C1 segment of cervical spinal cord (tissue), 14 donors: ENCODE results near the gene PANK3.
"Not testable (repeated sequence)": the region's sequence is repeated elsewhere in the genome, so short reads cannot be mapped to it uniquely, and the experiment has no call there.

ENCODE experiments used
- DNase-seq, 14 donors: peaks; one replicate each; lab custom pipeline; 2025; lab: John Stamatoyannopoulos, UW

Gene PANK3

DNA sequence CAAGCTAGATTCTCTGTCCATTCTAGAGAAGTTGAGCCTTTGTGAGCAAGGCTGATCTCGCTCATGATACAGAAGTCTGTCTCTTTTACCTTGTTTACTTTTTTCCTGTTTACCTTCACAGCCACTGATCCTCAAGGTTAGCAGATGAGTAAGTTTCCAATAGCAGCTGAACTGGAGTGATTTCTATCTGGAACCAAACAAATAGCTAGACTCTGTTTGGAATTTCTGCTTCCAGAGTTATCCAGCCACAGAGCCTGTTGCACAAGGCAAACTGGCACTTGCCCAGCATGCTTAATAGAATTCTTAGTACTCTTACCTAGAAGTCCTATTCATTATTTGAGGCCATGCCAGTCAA is 12.8 kb upstream of the PANK3 start:
- no peak for DNase-seq

DNA sequence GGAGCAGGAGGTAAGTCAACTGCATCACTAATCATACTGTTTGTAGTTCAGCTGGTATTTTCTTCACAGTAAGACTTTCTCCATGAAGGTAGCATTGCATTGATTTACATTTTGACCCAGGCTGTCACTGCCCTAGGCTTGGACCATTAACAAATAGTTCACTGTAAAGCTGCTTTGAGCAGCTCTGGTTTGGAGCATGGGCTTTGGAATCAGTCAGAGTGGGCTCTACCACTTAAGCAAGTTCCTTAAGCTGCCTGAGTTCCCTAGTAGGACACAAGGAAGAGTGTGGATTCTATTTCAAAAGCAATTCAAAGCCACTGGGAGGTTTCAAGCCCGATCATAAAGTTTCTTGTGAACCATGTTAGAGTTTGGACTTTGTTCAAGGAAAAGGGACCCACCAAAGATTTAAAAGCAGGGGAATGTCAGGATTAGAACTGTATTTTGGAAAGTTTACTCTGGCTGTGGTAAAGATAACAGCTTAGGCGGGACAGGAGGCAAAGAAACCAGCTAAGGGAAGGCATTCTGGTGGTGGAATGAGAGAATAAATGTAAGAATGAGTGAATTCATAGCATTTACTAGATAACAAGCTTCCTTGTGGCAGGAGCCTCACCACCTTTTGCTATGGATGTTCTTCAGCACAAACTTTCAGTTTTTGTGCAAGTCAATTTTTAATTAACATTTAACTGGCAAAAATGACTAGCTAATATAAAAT is 12.3 kb upstream of the PANK3 start:
- no peak for DNase-seq

DNA sequence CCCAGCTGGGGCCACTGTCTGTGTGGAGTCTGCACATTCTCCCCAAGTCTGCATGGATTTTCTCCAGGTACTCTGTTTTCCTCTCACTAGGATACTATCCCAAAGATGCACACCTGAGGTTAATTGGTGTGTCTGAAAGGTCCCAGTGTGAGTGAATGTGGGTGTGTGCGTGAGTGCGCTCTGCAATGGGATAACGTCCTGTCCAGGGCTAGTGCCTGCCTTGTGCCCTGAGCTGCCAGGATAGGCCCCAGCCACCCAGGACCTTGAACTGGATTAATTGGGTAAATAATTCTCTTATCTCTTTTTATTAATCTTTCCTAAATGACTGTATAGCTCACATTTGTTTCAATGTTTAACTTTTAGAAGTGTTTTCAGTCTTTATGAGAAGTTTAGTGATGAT is 11.5 kb upstream of the PANK3 start:
- DNase-seq: no peak

DNA sequence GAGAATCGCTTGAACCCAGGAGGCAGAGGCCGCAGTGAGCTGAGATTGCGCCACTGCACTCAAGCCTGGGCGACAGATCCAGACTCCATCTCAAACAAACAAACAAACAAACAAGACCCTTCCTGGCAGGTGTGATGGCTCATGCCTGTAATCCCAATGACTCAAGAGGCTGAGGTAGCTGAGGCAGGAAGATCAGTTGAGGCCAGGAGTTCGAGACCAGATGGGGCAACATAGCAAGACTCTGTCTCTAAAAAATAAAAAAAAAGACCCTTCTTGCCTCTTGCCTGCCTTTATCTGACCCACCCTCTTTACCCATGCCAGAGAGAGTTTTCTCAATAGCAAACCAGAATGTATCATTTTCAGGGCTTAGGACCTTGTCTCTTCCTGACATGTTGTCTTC is 8.8 kb upstream of the PANK3 start:
- DNase-seq: no peak

DNA sequence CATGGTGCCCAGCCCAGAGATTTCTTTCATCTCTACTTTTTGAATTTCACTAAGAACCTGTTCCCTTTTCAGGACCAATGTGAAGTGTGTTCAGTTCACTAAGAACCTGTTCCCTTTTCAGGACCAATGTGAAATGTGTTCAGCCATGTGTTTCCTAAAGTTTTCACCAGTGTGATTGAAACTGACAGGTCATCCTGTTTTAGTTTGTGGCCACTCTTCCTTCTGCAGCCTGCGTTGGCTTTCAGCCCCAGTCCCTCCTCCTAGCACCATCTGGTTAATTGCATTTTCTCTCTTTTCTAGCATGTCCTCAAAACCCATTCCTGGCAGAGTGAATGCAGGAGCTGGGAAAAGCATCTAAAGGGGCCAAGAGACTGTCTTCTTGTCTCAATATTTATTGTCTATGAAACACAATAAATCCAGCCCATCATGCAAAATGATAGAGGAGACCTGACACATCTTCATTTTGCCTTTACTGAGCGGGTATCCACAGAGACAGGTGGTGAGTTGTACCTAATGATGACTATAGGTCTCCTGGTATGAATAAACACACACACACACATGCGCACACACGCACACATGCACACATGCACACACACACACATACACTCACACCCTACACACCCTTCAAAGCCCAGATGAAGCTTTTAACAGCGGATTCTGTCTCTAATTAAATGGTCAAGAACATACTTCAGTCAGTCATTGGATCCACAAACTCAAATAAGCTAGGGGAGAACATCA is 6.1 kb upstream of the PANK3 start:
- peak in 1 of 14 donors; percentile 91 for DNase-seq

DNA sequence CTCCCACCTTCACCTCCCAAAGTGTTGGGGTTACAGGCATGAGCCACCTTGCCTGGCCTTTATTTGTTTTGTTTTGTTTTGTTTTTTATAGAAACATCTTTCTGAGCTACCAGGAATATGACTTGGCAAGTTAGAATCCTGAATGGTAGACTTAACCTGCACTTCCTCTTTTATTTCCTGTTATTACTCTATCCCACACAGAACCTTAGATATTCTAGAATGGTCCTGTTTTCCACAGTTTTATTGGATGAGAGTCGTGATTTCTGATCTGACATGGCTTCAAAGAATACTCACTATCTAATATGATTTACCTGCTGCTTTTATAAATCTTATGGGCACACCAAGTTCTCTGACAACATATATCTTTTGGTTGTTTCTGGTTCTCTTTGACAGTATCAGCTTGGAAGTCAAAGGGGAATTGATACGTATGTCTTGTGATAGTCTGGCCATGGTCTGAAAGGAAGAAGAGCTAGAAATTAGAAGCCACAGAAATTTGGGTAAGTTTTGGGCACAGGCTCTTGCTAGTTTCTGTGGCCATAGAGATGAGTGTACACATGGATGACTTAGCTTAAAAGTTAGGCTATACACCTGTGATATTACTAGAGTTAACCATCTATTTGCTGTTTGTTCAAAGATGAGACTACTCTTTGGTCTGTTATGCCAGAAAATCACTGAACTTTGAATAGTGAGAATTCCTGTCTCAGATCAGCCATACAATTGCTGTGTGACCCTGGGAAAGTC is 4.7 kb upstream of the PANK3 start:
- DNase-seq: no peak

DNA sequence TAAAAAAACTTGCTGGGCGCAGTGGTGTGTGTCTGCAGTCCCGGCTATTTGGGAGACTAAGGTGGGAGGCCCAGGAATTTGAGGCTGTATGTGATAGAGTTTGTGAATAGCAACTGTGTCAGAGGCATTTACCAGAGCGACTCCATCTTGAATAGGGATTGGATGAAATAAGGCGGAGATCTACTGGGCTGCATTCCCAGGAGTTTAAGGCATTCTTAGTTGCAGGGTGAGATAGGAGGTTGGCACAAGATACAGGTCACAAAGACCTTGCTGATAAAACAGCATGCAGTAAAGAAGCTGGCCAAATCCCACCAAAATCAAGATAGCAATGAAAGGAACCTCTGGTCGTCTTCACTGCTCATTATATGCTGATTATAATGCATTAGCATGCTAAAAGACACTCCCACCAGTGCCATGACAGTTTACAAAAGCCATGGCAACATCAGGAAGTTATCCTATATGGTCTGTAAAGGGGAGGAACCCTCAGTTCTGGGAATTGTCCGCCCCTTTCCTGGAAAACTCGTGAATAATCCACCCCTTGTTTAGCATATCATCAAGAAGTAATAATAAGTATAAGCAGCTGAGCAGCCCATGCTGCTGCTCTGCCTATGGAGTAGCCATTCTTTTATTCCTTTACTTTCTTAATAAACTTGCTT is 1.8 kb upstream of the PANK3 start:
- DNase-seq: not testable (repeated sequence)

DNA sequence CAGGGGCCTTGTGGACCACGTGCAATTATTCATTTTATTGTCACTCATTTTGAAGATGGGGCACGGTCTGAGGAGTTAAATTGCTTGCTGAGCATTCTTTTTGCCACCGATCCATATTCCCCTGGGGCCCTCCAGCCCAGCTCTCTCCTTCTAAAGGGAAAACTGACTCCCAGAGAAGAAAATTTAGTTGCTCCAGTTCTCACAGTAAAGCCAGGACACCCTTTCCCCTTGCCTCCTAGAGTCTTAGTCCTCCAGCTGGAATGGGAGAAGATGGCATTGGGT is 1.0 kb upstream of the PANK3 start:
- peak in 4 of 14 donors; percentile 4 to 44 (median 30) for DNase-seq

DNA sequence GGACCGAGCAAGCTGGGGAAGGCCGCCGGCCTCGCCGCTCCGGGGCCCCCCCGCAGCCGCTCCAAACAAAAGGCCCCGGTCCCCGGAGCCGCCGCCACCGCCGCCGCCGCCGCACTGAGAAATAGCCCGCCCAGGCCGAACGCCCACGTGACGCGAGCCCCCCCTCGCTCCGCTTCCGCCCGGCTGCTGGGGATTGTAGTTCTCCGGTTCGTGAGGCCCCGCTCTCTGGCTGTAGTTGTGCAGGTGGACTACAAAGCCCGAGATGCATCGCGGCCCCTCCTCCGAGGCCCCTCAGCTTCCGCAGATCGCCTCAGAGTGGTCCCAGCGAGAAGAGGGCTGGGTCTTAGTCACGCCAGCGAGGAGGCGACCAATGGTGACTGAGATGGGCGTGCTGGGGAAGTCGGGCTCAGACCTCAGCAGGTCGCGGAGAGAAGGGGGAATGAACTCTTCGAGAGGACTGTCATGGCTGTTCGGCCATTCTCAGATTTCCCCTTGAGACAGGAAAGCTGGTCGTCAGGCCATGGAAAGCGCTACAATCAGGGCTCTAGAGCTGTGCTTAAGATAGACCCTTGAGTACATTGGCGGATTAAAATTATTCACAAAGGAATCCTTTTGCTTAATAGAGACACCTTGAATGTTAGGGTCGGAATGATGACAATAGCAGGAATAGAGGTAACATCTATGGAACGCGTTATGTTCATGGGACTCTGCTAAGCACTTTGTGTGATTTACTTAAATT is 489 bp upstream of the PANK3 start:
- peak; percentile 88 to 100 (median 98) for DNase-seq

DNA sequence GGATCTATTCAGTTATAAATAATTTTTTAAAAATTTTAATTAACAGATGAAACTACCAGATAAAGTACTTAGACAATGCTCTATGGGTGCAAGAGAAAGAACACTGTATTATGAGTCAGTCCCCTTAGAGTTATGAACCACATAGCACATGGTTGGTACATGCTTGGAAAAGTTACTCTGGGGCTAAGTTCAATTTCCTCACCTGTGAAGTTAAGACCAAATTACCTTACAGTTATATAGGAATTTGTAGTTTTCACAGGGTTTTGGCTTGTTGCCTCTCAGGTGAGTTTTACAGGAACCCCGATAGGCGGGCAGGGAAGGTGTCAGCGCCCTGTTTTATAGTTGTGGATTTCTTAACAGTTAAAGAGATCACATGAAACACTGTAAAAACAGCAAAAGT is 1.2 kb downstream of the PANK3 start:
- no peak for DNase-seq

DNA sequence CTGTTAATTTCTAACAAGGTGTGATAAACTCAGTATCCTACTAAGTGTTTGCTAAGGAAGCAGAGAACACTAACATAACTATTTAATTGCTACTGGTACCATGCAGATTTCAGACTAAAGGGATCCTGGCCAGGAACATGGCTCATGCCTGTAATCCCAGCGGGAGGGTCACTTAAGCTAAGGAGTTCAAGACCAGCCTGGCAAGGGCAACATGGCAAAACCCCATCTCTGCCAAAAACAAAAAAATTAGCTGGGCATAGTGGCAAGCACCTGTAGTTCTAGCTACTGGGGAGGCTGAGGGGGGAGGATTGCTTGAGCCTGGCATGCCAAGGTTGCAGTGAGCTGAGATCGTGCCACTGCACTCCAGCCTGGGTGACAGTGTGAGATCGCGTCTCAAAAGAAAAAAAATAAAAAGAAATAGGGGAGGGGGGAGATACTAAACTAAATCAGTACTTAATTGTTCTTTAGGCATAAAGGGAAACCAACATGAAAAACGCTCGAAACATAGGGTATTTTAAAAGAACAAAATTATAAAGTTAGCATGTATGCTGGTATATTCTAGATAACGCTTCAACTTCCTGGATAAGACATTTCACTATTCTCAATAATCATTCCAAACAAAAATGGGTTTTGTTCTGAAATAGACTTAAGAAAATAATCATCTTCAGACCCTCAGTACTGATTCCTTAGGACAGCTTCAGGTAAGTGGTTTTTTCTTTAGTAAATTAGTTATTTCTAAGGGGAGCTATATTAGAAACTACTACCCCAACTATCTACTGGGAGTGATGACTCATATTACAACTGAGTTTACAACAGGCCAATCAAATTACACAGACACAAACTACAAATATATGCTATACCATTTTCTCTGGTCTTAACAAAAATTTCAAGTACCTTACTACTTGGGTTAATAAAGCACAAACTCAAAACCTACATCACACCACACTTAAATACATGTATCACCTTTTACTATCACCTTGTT is 3.5 kb downstream of the PANK3 start:
- DNase-seq: peak in 1 of 14 donors; percentile 60

DNA sequence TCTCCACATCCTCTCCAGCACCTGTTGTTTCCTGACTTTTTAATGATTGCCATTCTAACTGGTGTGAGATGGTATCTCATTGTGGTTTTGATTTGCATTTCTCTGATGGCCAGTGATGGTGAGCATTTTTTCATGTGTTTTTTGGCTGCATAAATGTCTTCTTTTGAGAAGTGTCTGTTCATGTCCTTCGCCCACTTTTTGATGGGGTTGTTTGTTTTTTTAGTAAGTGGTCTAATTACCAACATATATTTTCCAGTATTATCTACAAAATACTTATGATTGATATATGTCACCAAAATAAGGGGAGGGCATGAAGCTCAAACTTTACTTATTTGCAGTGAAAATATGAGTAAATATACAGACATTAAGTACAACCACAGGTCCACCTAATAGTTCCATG is 5.0 kb downstream of the PANK3 start:
- not testable (repeated sequence) for DNase-seq

DNA sequence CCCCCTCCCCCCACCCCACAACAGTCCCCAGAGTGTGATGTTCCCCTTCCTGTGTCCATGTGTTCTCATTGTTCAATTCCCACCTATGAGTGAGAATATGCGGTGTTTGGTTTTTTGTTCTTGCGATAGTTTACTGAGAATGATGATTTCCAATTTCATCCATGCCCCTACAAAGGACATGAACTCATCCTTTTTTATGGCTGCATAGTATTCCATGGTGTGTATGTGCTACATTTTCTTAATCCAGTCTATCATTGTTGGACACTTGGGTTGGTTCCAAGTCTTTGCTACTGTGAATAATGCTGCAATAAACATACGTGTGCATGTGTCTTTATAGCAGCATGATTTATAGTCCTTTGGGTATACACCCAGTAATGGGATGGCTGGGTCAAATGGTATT is 5.5 kb downstream of the PANK3 start:
- not testable (repeated sequence) for DNase-seq

DNA sequence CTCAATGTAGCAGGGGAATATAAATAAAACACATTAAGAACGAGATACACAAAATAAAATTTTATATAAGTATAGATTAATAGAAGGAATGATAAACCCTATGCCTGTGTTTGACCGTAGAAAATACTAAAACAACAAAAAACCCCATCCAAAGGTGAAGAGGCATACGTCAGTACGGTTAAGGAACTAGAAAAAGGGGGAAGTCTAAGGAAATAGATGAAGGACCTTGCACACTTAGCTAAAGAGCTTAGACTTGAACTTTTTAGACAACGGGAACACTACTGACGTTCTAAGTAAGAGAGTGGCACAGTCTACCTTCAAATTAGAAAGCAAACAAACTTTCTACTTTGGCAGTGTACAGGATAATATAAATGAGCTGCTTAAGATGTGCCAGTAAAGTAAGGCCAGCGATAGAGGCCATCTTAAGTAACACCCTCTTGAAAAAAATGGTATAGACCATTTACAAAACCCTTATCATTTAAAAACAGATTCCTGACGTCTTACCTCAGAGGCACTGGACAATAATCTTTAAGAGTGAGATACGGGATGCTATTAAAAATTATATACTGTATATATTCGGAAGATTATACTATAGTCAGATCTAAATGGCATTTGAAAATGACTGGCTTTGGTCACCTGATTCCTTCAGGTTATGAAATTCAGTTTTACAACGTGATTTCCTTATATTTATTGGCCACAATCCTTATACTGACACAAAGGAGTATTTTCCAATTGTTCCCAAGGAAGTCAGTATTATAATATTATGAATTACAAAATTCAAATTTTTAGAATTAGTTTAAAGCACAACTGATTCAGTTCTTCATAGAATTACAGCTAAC is 8.5 kb downstream of the PANK3 start:
- DNase-seq: no peak

DNA sequence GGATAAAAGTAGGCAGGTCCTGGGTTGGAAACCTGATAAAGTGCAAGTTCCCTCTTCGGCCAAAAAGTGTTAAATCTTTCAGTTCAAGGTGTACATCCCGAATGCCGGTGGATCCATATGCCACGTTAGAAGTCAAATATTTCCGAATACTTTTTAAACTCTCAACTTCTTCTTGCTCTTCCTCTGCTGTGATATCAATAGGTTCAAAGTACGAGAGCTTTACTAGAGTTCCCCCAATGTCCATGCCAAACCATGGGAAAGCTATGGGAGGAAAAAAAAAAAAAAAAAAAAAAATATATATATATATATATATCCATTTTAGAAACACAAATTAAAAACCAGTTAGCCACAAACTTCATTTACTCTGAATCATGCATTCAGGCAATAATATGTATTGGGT is 10.4 kb downstream of the PANK3 start:
- DNase-seq: no peak

DNA sequence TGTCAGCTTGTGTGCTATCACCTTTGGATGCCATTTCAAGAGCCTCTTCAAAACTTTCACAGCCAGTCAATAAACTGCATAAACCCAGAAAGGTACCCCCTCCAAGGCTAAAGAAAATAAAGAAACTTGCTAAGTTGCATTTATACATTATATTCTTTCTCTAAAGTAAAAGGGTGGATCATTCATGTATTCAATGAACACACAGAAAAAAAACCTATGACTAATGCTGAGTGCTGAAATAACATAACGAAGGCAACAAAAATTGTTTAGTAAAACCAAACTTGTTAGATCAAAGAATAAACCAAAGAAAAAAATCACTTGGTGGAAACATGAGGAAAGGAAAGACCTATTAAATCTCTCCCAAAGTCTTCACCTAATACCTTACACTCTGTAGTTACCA is 15.2 kb downstream of the PANK3 start:
- no peak for DNase-seq

DNA sequence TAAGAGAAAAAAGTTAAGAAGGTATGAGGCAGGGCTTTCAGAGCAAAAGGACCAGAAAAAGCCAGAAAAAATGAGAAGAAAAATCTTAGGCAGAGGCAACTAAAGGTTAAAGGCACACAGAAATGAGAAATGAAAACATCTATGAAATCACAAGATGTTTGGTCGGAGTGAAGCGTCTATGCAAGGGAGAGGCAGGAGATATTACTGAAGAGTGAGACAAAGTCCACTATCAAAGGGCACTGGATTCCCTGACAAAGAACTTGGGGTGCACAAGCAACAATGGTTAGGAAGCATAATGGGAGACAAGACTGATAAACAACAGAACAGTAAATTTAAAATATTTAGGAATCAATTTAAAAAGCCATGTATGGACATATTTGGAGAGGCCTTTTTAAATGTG is 16.9 kb downstream of the PANK3 start:
- no peak for DNase-seq

DNA sequence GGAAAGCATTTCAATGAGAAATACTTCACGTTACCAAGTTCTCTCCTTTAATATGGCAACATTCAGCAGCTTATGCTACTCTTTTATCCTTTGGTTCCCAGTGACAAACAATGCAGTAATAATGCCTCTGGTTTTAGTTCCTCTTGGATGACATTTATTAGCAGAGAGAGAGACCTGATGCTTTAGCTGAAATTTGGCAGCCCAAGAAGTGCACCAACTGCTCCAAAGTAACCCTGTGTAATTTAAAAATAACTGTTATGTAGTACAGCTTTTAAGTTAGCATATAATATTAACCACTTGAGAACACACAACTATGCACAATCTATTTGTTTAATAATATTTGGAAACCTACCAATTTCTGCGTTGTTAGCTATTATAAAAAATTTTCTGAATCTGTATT is 21.8 kb downstream of the PANK3 start:
- peak in 1 of 14 donors; percentile 12 for DNase-seq

DNA sequence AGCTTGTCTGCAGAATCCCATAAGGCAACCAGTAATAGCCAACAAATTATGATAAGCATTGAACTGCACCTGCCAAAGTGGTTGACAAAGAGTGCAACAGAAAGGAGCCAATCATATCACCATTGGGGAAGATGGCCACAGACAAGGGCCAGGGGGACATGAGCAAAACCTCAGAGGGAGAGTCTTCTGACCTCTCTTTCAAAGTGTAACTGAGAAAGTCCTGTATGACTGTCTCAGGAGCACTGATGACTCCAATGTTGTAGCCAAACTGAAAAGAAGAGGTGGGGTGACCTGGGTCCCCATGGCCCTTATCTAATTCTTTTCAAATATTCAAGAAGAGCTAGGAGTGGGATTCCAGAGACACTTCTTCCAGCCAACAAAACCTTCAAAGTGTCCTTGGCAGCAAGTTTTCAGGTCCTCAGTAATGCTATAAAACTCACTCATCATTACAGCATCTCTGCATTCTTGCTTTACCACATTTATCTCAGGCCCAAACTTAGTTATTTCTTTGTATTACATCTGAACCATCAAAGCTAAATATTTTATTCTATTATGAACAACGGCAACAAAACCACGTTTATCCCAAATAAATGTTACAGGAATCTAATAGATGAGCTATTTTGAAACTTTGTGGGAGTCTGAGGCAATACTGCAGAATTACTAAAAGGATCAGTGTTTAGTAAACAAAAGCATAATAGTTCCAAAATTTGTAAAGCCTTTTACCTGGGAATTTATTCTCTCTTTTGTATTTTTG is 25.6 kb downstream of the PANK3 start:
- DNase-seq: no peak
